Ovary (tissue), 3 donors: ENCODE measurements around the gene LSM14A.

Source experiments
- POLR2A ChIP-seq: fragments of 450-650 bp; IDR thresholded peaks from one replicate; pipeline ENCODE4 v1.6.1; 2017; ENCODE audit warnings: antibody characterized with exemption, mild to moderate bottlenecking, moderate library complexity
- TF ChIP-seq, protein P1 (sequence below), 3 donors: fragments of 450-650 bp in 2 of 3; fragments of 200-600 bp in 1 of 3; IDR thresholded peaks; one replicate each; pipeline versions ENCODE4 v1.5.1 to v1.8.0; 2016 to 2022; ENCODE audit warnings: antibody characterized with exemption in 3 of 3, mild to moderate bottlenecking in 1 of 3
- donor health status: DM: no; HTN: no; CAD: no.

DNA sequence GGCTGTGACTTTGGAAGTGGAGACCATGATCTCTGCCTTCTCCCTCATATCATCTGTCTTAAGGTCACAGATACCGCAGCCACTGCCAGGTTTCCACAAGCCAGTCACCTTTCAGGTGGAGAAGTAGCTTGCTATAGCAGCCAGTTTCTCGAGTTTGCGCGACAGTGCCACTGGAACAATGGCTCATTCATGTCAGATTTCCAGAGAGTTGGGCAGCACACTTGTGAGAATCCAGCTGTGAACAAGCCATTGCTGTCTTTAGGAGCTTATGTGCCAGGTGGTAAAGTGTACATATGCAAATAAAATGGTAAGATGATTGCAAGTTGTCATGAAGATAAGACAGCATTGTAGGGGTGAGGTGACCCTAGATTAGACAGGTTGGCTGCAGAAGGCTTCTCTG, 104.3 kb downstream of the LSM14A start:
- TF ChIP-seq, protein P1, sequence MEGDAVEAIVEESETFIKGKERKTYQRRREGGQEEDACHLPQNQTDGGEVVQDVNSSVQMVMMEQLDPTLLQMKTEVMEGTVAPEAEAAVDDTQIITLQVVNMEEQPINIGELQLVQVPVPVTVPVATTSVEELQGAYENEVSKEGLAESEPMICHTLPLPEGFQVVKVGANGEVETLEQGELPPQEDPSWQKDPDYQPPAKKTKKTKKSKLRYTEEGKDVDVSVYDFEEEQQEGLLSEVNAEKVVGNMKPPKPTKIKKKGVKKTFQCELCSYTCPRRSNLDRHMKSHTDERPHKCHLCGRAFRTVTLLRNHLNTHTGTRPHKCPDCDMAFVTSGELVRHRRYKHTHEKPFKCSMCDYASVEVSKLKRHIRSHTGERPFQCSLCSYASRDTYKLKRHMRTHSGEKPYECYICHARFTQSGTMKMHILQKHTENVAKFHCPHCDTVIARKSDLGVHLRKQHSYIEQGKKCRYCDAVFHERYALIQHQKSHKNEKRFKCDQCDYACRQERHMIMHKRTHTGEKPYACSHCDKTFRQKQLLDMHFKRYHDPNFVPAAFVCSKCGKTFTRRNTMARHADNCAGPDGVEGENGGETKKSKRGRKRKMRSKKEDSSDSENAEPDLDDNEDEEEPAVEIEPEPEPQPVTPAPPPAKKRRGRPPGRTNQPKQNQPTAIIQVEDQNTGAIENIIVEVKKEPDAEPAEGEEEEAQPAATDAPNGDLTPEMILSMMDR (IDR thresholded peaks at IDR 0.05) = no peak
- TF ChIP-seq POLR2A = no peak
